Keratinocyte (primary cell): ENCODE results near the gene DLX4. TPM values are rescaled to one million over a fixed set of nuclear protein-coding genes. Genes with fewer than 3 reads are reported as not detected.

Experiments used
- DNase-seq: peaks from one replicate; pipeline ENCODE4 v3.0.0-alpha.2; 2011; ENCODE audit warnings: low read depth, missing footprints, low spot score
- FAIRE-seq: peaks from 2 replicates; lab custom pipeline; 2011; peaks lifted over from hg19 to GRCh38; lab: Jason Lieb, UNC
- H2AFZ ChIP-seq: 2 replicates; pipeline ENCODE4 v1.6.0; 2012; ENCODE audit warnings: low read length, control low read depth, inconsistent platforms; ENCODE audit not compliant: control insufficient read depth
- H3K27ac ChIP-seq: 2 replicates; pipeline ENCODE4 v1.5.1; 2011; ENCODE audit warnings: low read length; ENCODE audit not compliant: control insufficient read depth, insufficient read depth
- H3K27me3 ChIP-seq: 3 replicates; pipeline ENCODE4 v1.6.0; 2011; ENCODE audit warnings: low read length; ENCODE audit not compliant: control insufficient read depth, insufficient read depth; ENCODE audit errors: extremely low read depth
- H3K36me3 ChIP-seq, 2 experiments: 2 replicates in 1 of 2; 3 replicates in 1 of 2; pipeline ENCODE4 v1.5.1; 2011; ENCODE audit warnings: low read length in 2 of 2, mild to moderate bottlenecking in 1 of 2; ENCODE audit not compliant: control insufficient read depth in 2 of 2, insufficient read depth in 2 of 2; ENCODE audit errors: extremely low read depth in 1 of 2
- H3K4me1 ChIP-seq: 3 replicates; pipeline ENCODE4 v1.5.1; 2011; ENCODE audit warnings: low read length; ENCODE audit not compliant: control insufficient read depth, insufficient read depth; ENCODE audit errors: extremely low read depth
- H3K4me2 ChIP-seq: 3 replicates; pipeline ENCODE4 v1.6.0; 2011; ENCODE audit warnings: low read depth, low read length; ENCODE audit not compliant: control insufficient read depth, insufficient read depth; ENCODE audit errors: extremely low read depth
- H3K4me3 ChIP-seq, 3 experiments: fragments of 200-600 bp in 1 of 3; sonication (generic) in 1 of 3; 2 replicates in 2 of 3; 3 replicates in 1 of 3; pipeline ENCODE4 v1.5.1; 2011 to 2016; ENCODE audit warnings: low read length in 3 of 3, mild to moderate bottlenecking in 3 of 3, control low read depth in 2 of 3, inconsistent platforms in 1 of 3, low read depth in 1 of 3, mixed read lengths in 1 of 3, mixed run types in 1 of 3, moderate library complexity in 1 of 3; ENCODE audit not compliant: control insufficient read depth in 2 of 3, insufficient read depth in 2 of 3; ENCODE audit errors: extremely low read depth in 1 of 3
- H3K79me2 ChIP-seq: 2 replicates; pipeline ENCODE4 v1.6.0; 2012; ENCODE audit warnings: low read length; ENCODE audit not compliant: control insufficient read depth, insufficient read depth
- H3K9ac ChIP-seq: 3 replicates; pipeline ENCODE4 v1.6.0; 2011; ENCODE audit warnings: low read length; ENCODE audit not compliant: control insufficient read depth, insufficient read depth; ENCODE audit errors: extremely low read depth
- H3K9me1 ChIP-seq: 3 replicates; pipeline ENCODE4 v1.6.0; 2011; ENCODE audit warnings: low read length; ENCODE audit not compliant: control insufficient read depth, insufficient read depth; ENCODE audit errors: extremely low read depth
- H3K9me3 ChIP-seq: 2 replicates; pipeline ENCODE4 v1.5.1; 2012; ENCODE audit warnings: low read depth, low read length; ENCODE audit not compliant: control insufficient read depth
- H4K20me1 ChIP-seq: 3 replicates; pipeline ENCODE4 v1.6.0; 2011; ENCODE audit warnings: low read length; ENCODE audit not compliant: control insufficient read depth, insufficient read depth; ENCODE audit errors: extremely low read depth
- CTCF ChIP-seq, 3 experiments: IDR thresholded peaks in 1 of 3; conservative IDR thresholded peaks in 1 of 3; optimal IDR thresholded peaks in 1 of 3; 2 replicates in 2 of 3; 3 replicates in 1 of 3; pipeline versions ENCODE3 to v1.5.1; 2011; ENCODE audit warnings: low read length in 3 of 3, mild to moderate bottlenecking in 3 of 3, moderate library complexity in 2 of 3, control low read depth in 1 of 3, inconsistent platforms in 1 of 3; ENCODE audit not compliant: insufficient read depth in 2 of 3; ENCODE audit errors: extremely low read depth in 1 of 3
- EZH2 ChIP-seq: IDR thresholded peaks from one replicate; pipeline ENCODE4 v1.6.1; 2012; ENCODE audit warnings: inconsistent platforms, mild to moderate bottlenecking, low read length, moderate library complexity
- dilution Hi-C: fragments of 300-500 bp; cut with MboI; formaldehyde crosslinking; loops from one replicate; pipeline ENCODE4 v1.7.0; 2020; ENCODE audit warnings: low sequenced_read_pairs; ENCODE audit not compliant: extremely low pct_ligation_motif_present
- polyA plus RNA-seq, 5 experiments: library from polyadenylated mRNA; depleted of rRNA in 3 of 5; stranded (reverse) in 3 of 5; stranded (forward) in 1 of 5; unstranded in 1 of 5; fragments of >200 nt; gene quantifications; 1 replicate in 1 of 5; 2 replicates in 3 of 5; 3 replicates in 1 of 5; pipeline versions ENCODE4 v1.2.1 to v1.2.3, GENCODE V29; 2011 to 2012; ENCODE audit warnings: missing spikeins in 2 of 5, low read depth in 1 of 5, low replicate concordance in 1 of 5

DLX4 gene
- polyA plus RNA-seq, 1 donor (not counting 4 experiments of a cell fraction or from before 2014, with no cell fraction given) = 0.18 TPM

GRCh38 chr17:49941427-49941826 is 27.6 kb upstream of the DLX4 start:
- Histone ChIP-seq H3K27ac (no peak overlapping the region), H3K79me2 (no peaks in the 10 kb centered on the region), H3K27me3 (peaks cover 41% of the 10 kb centered on the region), H3K4me3 (no peak overlapping the region), H3K4me1 (no peaks in the 10 kb centered on the region), H3K9me3 (no peaks in the 10 kb centered on the region), H3K9me1 (no peaks in the 10 kb centered on the region), H3K9ac (no peak overlapping the region), H2AFZ (no peak overlapping the region), H3K36me3 (no peaks in the 10 kb centered on the region), H3K4me2 (no peak overlapping the region), H4K20me1 (no peaks in the 10 kb centered on the region)
- TF ChIP-seq CTCF (optimal IDR thresholded peaks at IDR 0.05 in 1 of 3, IDR thresholded peaks at IDR 0.05 in 1 of 3, conservative IDR thresholded peaks at IDR 0.05 in 1 of 3; ENCODE audit: extremely low read depth in 1 of 3, insufficient read depth in 2 of 3, low read length in 3 of 3) (no peak), EZH2 (no peak)
- FAIRE-seq (no peak), DNase-seq (no peak)
- dilution Hi-C loops = no loop called here

- Histone ChIP-seq H3K9me1 (no peaks in the 10 kb centered on the region), H2AFZ (no peak overlapping the region), H4K20me1 (no peaks in the 10 kb centered on the region), H3K79me2 (no peaks in the 10 kb centered on the region), H3K4me3 (no peak overlapping the region), H3K36me3 (no peaks in the 10 kb centered on the region), H3K27me3 (peaks cover 45% of the 10 kb centered on the region), H3K4me1 (no peaks in the 10 kb centered on the region), H3K9ac (no peak overlapping the region), H3K27ac (no peak overlapping the region), H3K4me2 (no peak overlapping the region), H3K9me3 (no peaks in the 10 kb centered on the region)
- DNase-seq (no peak), FAIRE-seq (no peak)
- dilution Hi-C loops = no loop called here
- TF ChIP-seq CTCF (optimal IDR thresholded peaks at IDR 0.05 in 1 of 3, IDR thresholded peaks at IDR 0.05 in 1 of 3, conservative IDR thresholded peaks at IDR 0.05 in 1 of 3; ENCODE audit: extremely low read depth in 1 of 3, insufficient read depth in 2 of 3, low read length in 3 of 3) (no peak), EZH2 (no peak)
Observed at GRCh38 chr17:49942947-49943346, 26.0 kb upstream of the DLX4 start.
